Heart left ventricle (tissue), 13 donors: ENCODE data around the gene TEX2.

Experiments
- POLR2A ChIP-seq, 2 donors: fragments of 450-650 bp; IDR thresholded peaks; one replicate each; pipeline ENCODE4 v1.6.1; 2017; ENCODE audit warnings: antibody characterized with exemption in 2 of 2, mild to moderate bottlenecking in 2 of 2, moderate library complexity in 2 of 2
- TF ChIP-seq, protein P1 (sequence below), 12 donors: fragments of 200-600 bp; sonication (generic) in 4 of 12; IDR thresholded peaks; one replicate each; pipeline versions ENCODE4 v1.5.0 to v1.8.0; 2018 to 2022; ENCODE audit warnings: antibody characterized with exemption in 12 of 12, mild to moderate bottlenecking in 5 of 12
- donor health status: ischemic (EF 13 %, LVEDD 7.1; RV severe dilation, severe dysfunction).
- donor health status: DM: no; HTN: yes; CAD: no.
- donor health status: DM: no; HTN: no; CAD: no.
- donor health status: ischemic (EF 25% LVEDD 6.9; RV normal size, moderate dysfunction).
- donor health status: ischemic (EF 25% LVEDD 5.7; RV mildly dilated, moderate dysfunction).
- donor health status: ischemic (EF 35%, LVEDD 5.7; RV mildly dilated, moderate dysfunction).
- donor health status: nonischemic (EF 11% LVEDD 7.7; RV severe dilation, severe dysfunction).
- donor health status: DM: yes; HTN: yes; CAD: no.
- donor health status: PGD.
- donor health status: ischemic (EF 29% LVEDD 5.4; RV normal size, mild dysfunction).
- donor health status: nonischemic (EF 23%, LVEDD 6.1; RV moderate dilation, normal function).

- TF ChIP-seq, protein P1, sequence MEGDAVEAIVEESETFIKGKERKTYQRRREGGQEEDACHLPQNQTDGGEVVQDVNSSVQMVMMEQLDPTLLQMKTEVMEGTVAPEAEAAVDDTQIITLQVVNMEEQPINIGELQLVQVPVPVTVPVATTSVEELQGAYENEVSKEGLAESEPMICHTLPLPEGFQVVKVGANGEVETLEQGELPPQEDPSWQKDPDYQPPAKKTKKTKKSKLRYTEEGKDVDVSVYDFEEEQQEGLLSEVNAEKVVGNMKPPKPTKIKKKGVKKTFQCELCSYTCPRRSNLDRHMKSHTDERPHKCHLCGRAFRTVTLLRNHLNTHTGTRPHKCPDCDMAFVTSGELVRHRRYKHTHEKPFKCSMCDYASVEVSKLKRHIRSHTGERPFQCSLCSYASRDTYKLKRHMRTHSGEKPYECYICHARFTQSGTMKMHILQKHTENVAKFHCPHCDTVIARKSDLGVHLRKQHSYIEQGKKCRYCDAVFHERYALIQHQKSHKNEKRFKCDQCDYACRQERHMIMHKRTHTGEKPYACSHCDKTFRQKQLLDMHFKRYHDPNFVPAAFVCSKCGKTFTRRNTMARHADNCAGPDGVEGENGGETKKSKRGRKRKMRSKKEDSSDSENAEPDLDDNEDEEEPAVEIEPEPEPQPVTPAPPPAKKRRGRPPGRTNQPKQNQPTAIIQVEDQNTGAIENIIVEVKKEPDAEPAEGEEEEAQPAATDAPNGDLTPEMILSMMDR (IDR thresholded peaks at IDR 0.05): no peak
- TF ChIP-seq POLR2A (IDR thresholded peaks at IDR 0.05): no peak
Measured at GRCh38 chr17:64282753-64283080, 19.7 kb upstream of the TEX2 start.
